Mucosa of gallbladder (tissue), 1 donor: ENCODE measurements around the gene SMIM43. TPM values are rescaled to one million over a fixed set of nuclear protein-coding genes. Genes with fewer than 3 reads are reported as not detected.
"Not testable (repeated sequence)": the region's sequence is repeated elsewhere in the genome, so short reads cannot be mapped to it uniquely, and the experiment has no call there.

Experiments used
- DNase-seq: peaks from one replicate; pipeline ENCODE4 v3.0.0-alpha.2; 2020; ENCODE audit warnings: low spot score
- total RNA-seq: library from RNA; stranded (reverse); gene quantifications from one replicate; pipeline ENCODE4 v1.2.1, GENCODE V29; 2021
- donor health status: DM: no; HTN: no; CAD: no.

Gene SMIM43
- total RNA-seq, 1 donor from 2014 or later: not detected

GRCh38 chr4:121736735-121737351, 28.1 kb downstream of the SMIM43 start:
- peak; percentile 45 for DNase-seq

- DNase-seq: no peak
Observed at GRCh38 chr4:121734571-121734970, 30.4 kb downstream of the SMIM43 start.

- DNase-seq: no peak
Observed at GRCh38 chr4:121733942-121734341, 31.0 kb downstream of the SMIM43 start.

- DNase-seq: not testable (repeated sequence)
Observed at GRCh38 chr4:121729753-121730152, 35.2 kb downstream of the SMIM43 start.

- DNase-seq: no peak
Observed at GRCh38 chr4:121728798-121729226, 36.2 kb downstream of the SMIM43 start.

GRCh38 chr4:121728066-121728465, 36.9 kb downstream of the SMIM43 start:
- no peak for DNase-seq

GRCh38 chr4:121726642-121727268, 38.2 kb downstream of the SMIM43 start:
- DNase-seq: no peak

- DNase-seq: no peak
Observed at GRCh38 chr4:121724671-121725070, 40.3 kb downstream of the SMIM43 start.

GRCh38 chr4:121721700-121722099, 43.3 kb downstream of the SMIM43 start:
- DNase-seq: no peak

- DNase-seq: no peak
Observed at GRCh38 chr4:121720109-121720508, 44.9 kb downstream of the SMIM43 start.

- DNase-seq: no peak
Observed at GRCh38 chr4:121717680-121718237, 47.2 kb downstream of the SMIM43 start.

GRCh38 chr4:121714548-121714947, 50.4 kb downstream of the SMIM43 start:
- no peak for DNase-seq

GRCh38 chr4:121712783-121713182, 52.2 kb downstream of the SMIM43 start:
- no peak for DNase-seq

GRCh38 chr4:121712001-121712651, 52.8 kb downstream of the SMIM43 start:
- DNase-seq: no peak

GRCh38 chr4:121711263-121712000, 53.5 kb downstream of the SMIM43 start:
- DNase-seq: peak; percentile 77

- no peak for DNase-seq
Observed at GRCh38 chr4:121709766-121710405, 55.1 kb downstream of the SMIM43 start.

Other genes starting within 250 kb of the SMIM43 start
- gene ANXA5, start 68.2 kb downstream of the SMIM43 start, total RNA-seq: 327 TPM
- 10.4 TPM for gene EXOSC9, start 36.2 kb upstream of the SMIM43 start, total RNA-seq
- gene CCNA2, start 58.7 kb upstream of the SMIM43 start, total RNA-seq: 2.9 TPM
- 17.8 TPM for gene BBS7, start 105.3 kb upstream of the SMIM43 start, total RNA-seq
- gene TRPC3, start 186.9 kb upstream of the SMIM43 start, total RNA-seq: 14.1 TPM